ENCODE measurements around the gene SLC6A3. TPM values are rescaled to one million over a fixed set of nuclear protein-coding genes. Genes with fewer than 3 reads are reported as not detected.

Gene SLC6A3
- total RNA-seq, 1 experiment from 2014 or later: 0.05 TPM

GRCh38 chr5:1348986-1349245, 96.3 kb downstream of the SLC6A3 start:
- ChIA-PET POLR2A (interaction anchor here (0.5 kb wide), 1 partner anchor 98 kb away, joined by 3 read pairs; no protein-coding TSS in a partner anchor), CTCF (interaction anchor here (0.6 to 0.7 kb wide), 2 partner anchors 16 to 89 kb away, joined by 3 read pairs; no protein-coding TSS in a partner anchor)
- DNase-seq (ENCODE audit: low read depth, low spot score): no peak
- TF ChIP-seq REST (IDR thresholded peaks at IDR 0.05; ENCODE audit: insufficient read depth in 1 of 2, low read depth in 2 of 2, low read length in 1 of 2): no peak
- 0 out of 2 replicates have a peak, but pooled peaks have one; percentile 3 for TF ChIP-seq POLR2AphosphoS5 (IDR thresholded peaks at IDR 0.05; ENCODE audit: low read depth, low read length)
- TF ChIP-seq TCF7L2 (IDR thresholded peaks at IDR 0.05; ENCODE audit: low read depth, low read length): no peak
- no peak for TF ChIP-seq SIN3A (IDR thresholded peaks at IDR 0.05; ENCODE audit: borderline replicate concordance, insufficient read depth, low read depth, low read length)
- no peak for TF ChIP-seq CTCF (IDR thresholded peaks at IDR 0.05)
- intact Hi-C loops (cut with micrococcal nuclease; ENCODE audit: unreplicated experiment): no loop called here
- H3K27ac ChIP-seq (ENCODE audit: low read length): no peak overlapping the region
- H3K9me3 ChIP-seq (ENCODE audit: control insufficient read depth, insufficient read depth, low read depth, low read length): no peaks in the 10 kb centered on the region
- H3K4me3 ChIP-seq (ENCODE audit: low read depth in 2 of 2, low read length in 2 of 2): no peak overlapping the region
- no peaks in the 10 kb centered on the region; the same call in 1 of the 2 replicates for H3K36me3 ChIP-seq (ENCODE audit: control insufficient read depth, insufficient read depth, low read length)
- in situ Hi-C loops (cut with HindIII; ENCODE audit: low pct_unique_long_range_greater_than_20kb, low sequenced_read_pairs): no loop called here
- no peak for ATAC-seq
- no TSS peak for BruUV-seq (replicated peaks)
- peaks cover 7% of the 10 kb centered on the region for H3K4me1 ChIP-seq (ENCODE audit: control insufficient read depth, insufficient read depth, low read length)
- no peaks in the 10 kb centered on the region for H3K27me3 ChIP-seq (ENCODE audit: control insufficient read depth, insufficient read depth, low read length)

GRCh38 chr5:1347571-1347970, 97.7 kb downstream of the SLC6A3 start:
- BruUV-seq (replicated peaks): no TSS peak
- intact Hi-C loops (cut with micrococcal nuclease; ENCODE audit: unreplicated experiment) (no loop called here), in situ Hi-C loops (cut with HindIII; ENCODE audit: low pct_unique_long_range_greater_than_20kb, low sequenced_read_pairs) (no loop called here)
- Histone ChIP-seq H3K27me3 (ENCODE audit: control insufficient read depth, insufficient read depth, low read length) (no peaks in the 10 kb centered on the region), H3K4me3 (ENCODE audit: low read depth in 2 of 2, low read length in 2 of 2) (no peak overlapping the region), H3K9me3 (ENCODE audit: control insufficient read depth, insufficient read depth, low read depth, low read length) (no peaks in the 10 kb centered on the region), H3K27ac (ENCODE audit: low read length) (no peak overlapping the region), H3K4me1 (ENCODE audit: control insufficient read depth, insufficient read depth, low read length) (peaks cover 16% of the 10 kb centered on the region), H3K36me3 (ENCODE audit: control insufficient read depth, insufficient read depth, low read length) (peaks cover 8% of the 10 kb centered on the region)
- CTCF ChIA-PET: no interaction called here
- POLR2A ChIA-PET: interaction anchor here (0.6 kb wide), 1 partner anchor 11 kb away, joined by 3 read pairs; no protein-coding TSS in a partner anchor
- no peak for ATAC-seq
- no peak for TF ChIP-seq TCF7L2 (IDR thresholded peaks at IDR 0.05; ENCODE audit: low read depth, low read length)
- TF ChIP-seq POLR2AphosphoS5 (IDR thresholded peaks at IDR 0.05; ENCODE audit: low read depth, low read length): no peak
- TF ChIP-seq CTCF (IDR thresholded peaks at IDR 0.05): no peak
- no peak for TF ChIP-seq REST (IDR thresholded peaks at IDR 0.05; ENCODE audit: insufficient read depth in 1 of 2, low read depth in 2 of 2, low read length in 1 of 2)
- no peak for TF ChIP-seq SIN3A (IDR thresholded peaks at IDR 0.05; ENCODE audit: borderline replicate concordance, insufficient read depth, low read depth, low read length)
- no peak for DNase-seq (ENCODE audit: low read depth, low spot score)

Data from Panc1 (cell line).